CD1c-positive myeloid dendritic cell (primary cell): ENCODE measurements around the gene PAPSS2.
A peak's percentile ranks its signal among the peaks of the same experiment; 100 is the strongest.

Experiments
- DNase-seq: peaks from one replicate; pipeline ENCODE4 v3.0.0-alpha.2; 2016; ENCODE audit errors: extremely low spot score

The PAPSS2 gene

GRCh38 chr10:87671139-87671815 lies 11.6 kb downstream of the PAPSS2 start:
- DNase-seq, result no peak

GRCh38 chr10:87672551-87672950 lies 12.9 kb downstream of the PAPSS2 start:
- DNase-seq, result no peak

- no peak for DNase-seq
Measured at GRCh38 chr10:87674943-87675342, 15.3 kb downstream of the PAPSS2 start.

- no peak for DNase-seq
Measured at GRCh38 chr10:87675396-87676376, 16.0 kb downstream of the PAPSS2 start.

- DNase-seq, result no peak
Measured at GRCh38 chr10:87677595-87677994, 17.9 kb downstream of the PAPSS2 start.

- no peak for DNase-seq
Measured at GRCh38 chr10:87678302-87678701, 18.6 kb downstream of the PAPSS2 start.

- no peak for DNase-seq
Measured at GRCh38 chr10:87683356-87683755, 23.7 kb downstream of the PAPSS2 start.

- no peak for DNase-seq
Measured at GRCh38 chr10:87684001-87684638, 24.4 kb downstream of the PAPSS2 start.

- DNase-seq, result no peak
Measured at GRCh38 chr10:87685832-87686574, 26.3 kb downstream of the PAPSS2 start.

GRCh38 chr10:87691506-87692070 lies 31.9 kb downstream of the PAPSS2 start:
- peak; percentile 31 for DNase-seq

GRCh38 chr10:87692956-87693484 lies 33.3 kb downstream of the PAPSS2 start:
- no peak for DNase-seq

- no peak for DNase-seq
Measured at GRCh38 chr10:87694011-87694794, 34.5 kb downstream of the PAPSS2 start.

GRCh38 chr10:87695074-87695473 lies 35.4 kb downstream of the PAPSS2 start:
- DNase-seq, result no peak

GRCh38 chr10:87696922-87697745 lies 37.5 kb downstream of the PAPSS2 start:
- DNase-seq, result no peak

- DNase-seq, result no peak
Measured at GRCh38 chr10:87700031-87700796, 40.5 kb downstream of the PAPSS2 start.

- no peak for DNase-seq
Measured at GRCh38 chr10:87702260-87702972, 42.7 kb downstream of the PAPSS2 start.

GRCh38 chr10:87702973-87703294 lies 43.3 kb downstream of the PAPSS2 start:
- no peak for DNase-seq

- no peak for DNase-seq
Measured at GRCh38 chr10:87703771-87704170, 44.1 kb downstream of the PAPSS2 start.
